Retinal pigment epithelial cell (primary cell): ENCODE data around the gene MGA.
A peak's percentile ranks its signal among the peaks of the same experiment; 100 is the strongest.

Experiments used
- DNase-seq: peaks from one replicate; pipeline ENCODE4 v3.0.0-alpha.2; 2010; ENCODE audit warnings: low read depth
- H3K4me3 ChIP-seq: 2 replicates; pipeline ENCODE4 v1.5.1; 2011; ENCODE audit warnings: mild to moderate bottlenecking, low read length, control low read depth, moderate library complexity
- TF ChIP-seq, protein P1 (sequence below): conservative IDR thresholded peaks from 2 replicates; pipeline ENCODE4 v1.5.1; 2011; ENCODE audit warnings: low read depth, low read length, control low read depth, inconsistent platforms

The MGA gene

DNA sequence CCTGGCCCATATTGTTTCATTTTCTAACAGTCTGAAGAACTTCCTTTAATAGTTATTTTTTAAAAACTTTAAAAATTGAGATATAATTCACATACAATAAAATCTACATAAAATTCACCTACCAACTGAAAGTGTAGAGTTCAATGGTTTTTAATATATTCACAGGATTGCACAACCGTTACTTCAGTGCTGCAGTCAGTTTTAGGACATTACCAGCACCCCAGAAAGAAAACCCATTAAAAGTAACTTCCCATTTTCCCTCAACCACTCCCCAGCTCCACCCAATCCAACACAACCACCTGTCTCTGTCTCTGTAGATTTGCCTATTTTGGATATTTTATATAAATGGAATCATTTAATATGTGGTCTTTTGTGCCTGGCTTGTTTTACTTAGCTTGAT is 29.6 kb downstream of the MGA start:
- DNase-seq: no peak
- TF ChIP-seq, protein P1, sequence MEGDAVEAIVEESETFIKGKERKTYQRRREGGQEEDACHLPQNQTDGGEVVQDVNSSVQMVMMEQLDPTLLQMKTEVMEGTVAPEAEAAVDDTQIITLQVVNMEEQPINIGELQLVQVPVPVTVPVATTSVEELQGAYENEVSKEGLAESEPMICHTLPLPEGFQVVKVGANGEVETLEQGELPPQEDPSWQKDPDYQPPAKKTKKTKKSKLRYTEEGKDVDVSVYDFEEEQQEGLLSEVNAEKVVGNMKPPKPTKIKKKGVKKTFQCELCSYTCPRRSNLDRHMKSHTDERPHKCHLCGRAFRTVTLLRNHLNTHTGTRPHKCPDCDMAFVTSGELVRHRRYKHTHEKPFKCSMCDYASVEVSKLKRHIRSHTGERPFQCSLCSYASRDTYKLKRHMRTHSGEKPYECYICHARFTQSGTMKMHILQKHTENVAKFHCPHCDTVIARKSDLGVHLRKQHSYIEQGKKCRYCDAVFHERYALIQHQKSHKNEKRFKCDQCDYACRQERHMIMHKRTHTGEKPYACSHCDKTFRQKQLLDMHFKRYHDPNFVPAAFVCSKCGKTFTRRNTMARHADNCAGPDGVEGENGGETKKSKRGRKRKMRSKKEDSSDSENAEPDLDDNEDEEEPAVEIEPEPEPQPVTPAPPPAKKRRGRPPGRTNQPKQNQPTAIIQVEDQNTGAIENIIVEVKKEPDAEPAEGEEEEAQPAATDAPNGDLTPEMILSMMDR: no peak
- H3K4me3 ChIP-seq: no peak overlapping the region

DNA sequence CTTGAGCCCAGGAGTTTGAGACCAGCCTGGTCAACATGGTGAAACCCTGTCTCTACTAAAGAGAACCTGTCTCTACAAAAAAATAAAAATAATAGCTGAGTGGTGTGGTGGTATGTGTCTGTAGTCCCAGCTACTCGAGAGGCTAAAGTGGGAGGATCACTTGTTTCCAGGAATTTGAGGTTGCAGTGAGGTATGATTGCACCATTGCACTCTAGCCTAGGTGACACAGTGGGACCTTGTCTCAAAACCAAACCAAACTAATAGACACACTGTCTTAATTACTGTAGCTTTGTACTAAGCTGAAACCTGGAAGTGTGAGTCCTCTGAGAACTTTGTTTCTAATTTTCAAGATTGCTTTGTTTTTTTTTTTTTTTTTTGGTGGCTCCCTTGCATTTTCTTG is 30.4 kb downstream of the MGA start:
- no peak for DNase-seq
- H3K4me3 ChIP-seq: no peak overlapping the region
- TF ChIP-seq, protein P1: no peak

DNA sequence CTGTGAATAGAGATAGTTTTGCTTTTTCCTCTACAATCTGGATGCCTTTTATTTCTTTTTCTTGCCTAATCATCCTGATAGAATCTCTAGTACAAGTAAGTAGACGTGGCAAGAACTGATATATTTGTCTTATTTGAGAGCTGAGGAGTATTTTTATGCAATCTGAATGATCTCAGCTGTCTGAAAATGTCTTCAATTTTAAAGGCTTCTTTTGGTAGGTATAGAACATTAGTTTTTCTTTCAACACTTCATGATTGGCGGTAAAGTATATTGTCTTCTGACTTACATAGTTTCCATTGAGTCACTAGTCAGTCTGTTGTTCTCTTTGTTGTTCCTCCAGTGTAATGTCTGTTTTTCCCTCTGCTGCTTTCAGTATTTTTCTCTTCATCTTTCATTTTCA is 31.3 kb downstream of the MGA start:
- DNase-seq: no peak
- H3K4me3 ChIP-seq: no peak overlapping the region
- TF ChIP-seq, protein P1: no peak

DNA sequence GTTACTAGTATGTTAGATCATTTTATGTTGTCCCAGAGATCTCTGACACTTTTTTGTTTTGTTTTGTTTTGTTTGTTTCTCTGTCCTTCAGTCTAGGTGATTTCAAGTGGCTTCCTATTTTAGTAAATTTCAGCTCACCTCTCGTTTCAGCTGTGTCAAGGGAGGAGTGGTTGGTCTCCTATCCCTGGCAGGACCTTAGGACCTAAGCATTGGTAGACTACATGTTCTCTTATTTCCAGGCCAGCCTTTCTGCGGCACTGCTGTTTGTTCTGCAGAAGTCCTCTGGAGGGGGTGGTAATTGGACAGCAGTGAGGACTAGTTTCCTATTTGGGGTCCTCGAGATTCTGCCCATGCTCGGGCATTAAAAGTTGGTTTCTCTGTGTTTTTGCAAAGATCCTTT is 31.8 kb downstream of the MGA start:
- no peak for DNase-seq
- TF ChIP-seq, protein P1: no peak

DNA sequence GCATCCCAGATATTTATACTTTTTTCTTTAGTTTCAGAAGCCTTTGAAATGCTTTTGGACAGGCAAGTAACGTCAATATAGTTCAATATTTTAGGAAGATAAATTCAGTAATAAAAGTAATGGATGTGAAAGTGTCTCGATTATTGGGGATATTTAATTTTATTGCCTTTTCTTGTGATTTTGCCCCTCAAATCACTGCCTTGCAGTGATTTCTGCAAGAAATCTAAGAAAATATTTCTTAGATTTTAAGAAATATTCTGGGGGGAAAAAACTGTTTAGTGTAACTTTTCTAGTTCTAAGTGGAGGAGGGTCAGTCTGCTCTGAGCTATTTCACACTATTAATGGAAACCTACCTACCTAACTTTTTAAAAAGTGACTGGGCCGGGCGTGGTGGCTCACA is 33.6 kb downstream of the MGA start:
- no peak overlapping the region for H3K4me3 ChIP-seq
- DNase-seq: no peak
- TF ChIP-seq, protein P1: no peak

More for the DNA sequence above, 31.8 kb downstream of the MGA start:
- H3K4me3 ChIP-seq: no peak overlapping the region

DNA sequence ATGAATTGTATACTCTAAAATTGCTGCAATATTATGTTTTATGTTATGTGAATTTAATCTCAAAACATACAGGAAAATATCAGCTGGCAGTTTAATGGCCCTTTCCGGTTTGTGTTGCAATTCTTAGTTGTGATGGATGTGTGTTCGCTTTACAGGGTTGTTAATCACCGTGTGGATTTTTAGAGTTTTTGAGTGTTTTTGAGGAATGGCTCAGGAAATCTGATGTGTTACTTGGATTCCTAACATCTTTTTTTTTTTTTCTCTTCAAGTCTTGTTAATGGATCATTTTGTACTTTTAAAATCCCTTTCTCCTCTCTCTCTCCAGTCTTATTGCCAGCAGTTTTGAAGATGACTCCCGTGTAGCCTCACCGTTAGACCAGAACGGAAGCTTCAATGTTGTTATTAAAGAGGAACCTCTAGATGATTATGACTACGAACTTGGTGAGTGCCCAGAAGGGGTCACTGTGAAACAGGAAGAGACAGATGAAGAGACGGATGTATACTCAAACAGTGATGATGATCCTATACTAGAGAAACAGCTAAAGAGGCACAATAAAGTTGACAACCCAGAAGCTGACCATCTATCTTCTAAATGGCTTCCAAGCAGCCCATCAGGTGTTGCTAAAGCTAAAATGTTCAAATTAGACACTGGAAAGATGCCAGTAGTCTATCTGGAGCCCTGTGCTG is 35.7 kb downstream of the MGA start:
- H3K4me3 ChIP-seq: no peak overlapping the region
- DNase-seq: no peak
- TF ChIP-seq, protein P1: peak; percentile 31

DNA sequence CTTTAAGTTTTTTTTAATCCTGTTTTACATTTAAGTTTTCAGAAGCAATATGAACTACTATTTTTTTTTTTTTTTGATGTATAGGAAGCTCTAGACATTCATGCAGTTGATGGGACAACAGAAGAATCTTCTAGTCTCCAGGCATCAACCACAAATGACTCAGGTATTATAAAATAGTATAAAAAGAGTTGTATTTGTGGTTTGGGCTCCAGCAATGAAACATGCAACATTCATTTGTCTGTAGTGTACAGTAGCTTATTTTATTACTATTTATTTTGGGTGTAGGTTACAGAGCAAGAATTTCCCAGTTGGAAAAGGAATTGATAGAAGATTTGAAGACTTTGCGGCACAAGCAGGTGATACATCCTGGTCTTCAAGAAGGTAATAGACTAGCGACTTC is 38.6 kb downstream of the MGA start:
- TF ChIP-seq, protein P1: no peak
- DNase-seq: no peak
- no peak overlapping the region for H3K4me3 ChIP-seq
